Nephron (organoid): Measurements from ENCODE around the gene NFYC.
"Not testable (repeated sequence)": the region's sequence is repeated elsewhere in the genome, so short reads cannot be mapped to it uniquely, and the experiment has no call there.

ENCODE experiments used
- H3K27ac Mint-ChIP-seq, 3 experiments: 2 replicates each; pipeline ENCODE4 v1.8.0; 2020; ENCODE audit warnings: mixed read lengths in 3 of 3, mild to moderate bottlenecking in 2 of 3, moderate library complexity in 1 of 3
- H3K27me3 Mint-ChIP-seq: 2 replicates; pipeline ENCODE4 v1.8.0; 2021; ENCODE audit warnings: low read depth, mild to moderate bottlenecking, moderate library complexity, mixed read lengths
- H3K36me3 Mint-ChIP-seq: 2 replicates; pipeline ENCODE4 v1.8.0; 2020; ENCODE audit warnings: low read depth, mixed read lengths
- H3K4me1 Mint-ChIP-seq: 2 replicates; pipeline ENCODE4 v1.8.0; 2020; ENCODE audit warnings: mixed read lengths
- H3K4me3 Mint-ChIP-seq, 3 experiments: 2 replicates each; pipeline ENCODE4 v1.8.0; 2020; ENCODE audit warnings: mild to moderate bottlenecking in 3 of 3, mixed read lengths in 3 of 3, moderate library complexity in 2 of 3
- H3K9me3 Mint-ChIP-seq: 2 replicates; pipeline ENCODE4 v1.8.0; 2020; ENCODE audit warnings: mixed read lengths
- CTCF ChIP-seq, 3 experiments: fragments of 200-600 bp; sonication (generic); IDR thresholded peaks; one replicate each; pipeline ENCODE4 v1.5.0; 2021; ENCODE audit warnings: antibody characterized with exemption in 3 of 3; ENCODE audit not compliant: unreplicated experiment in 3 of 3

NFYC gene

GRCh38 chr1:40697436-40697835 is 5.9 kb downstream of the NFYC start:
- H3K4me1 Mint-ChIP-seq: peaks cover 25% of the 10 kb centered on the region
- no peaks in the 10 kb centered on the region for H3K9me3 Mint-ChIP-seq
- H3K27ac Mint-ChIP-seq: no peak overlapping the region
- H3K27me3 Mint-ChIP-seq: no peaks in the 10 kb centered on the region
- H3K36me3 Mint-ChIP-seq: no peaks in the 10 kb centered on the region
- H3K4me3 Mint-ChIP-seq: no peak overlapping the region
- TF ChIP-seq CTCF (IDR thresholded peaks at IDR 0.05; ENCODE audit: unreplicated experiment in 3 of 3): no peak

- peaks cover 21% of the 10 kb centered on the region for H3K4me1 Mint-ChIP-seq
- no peak overlapping the region for H3K4me3 Mint-ChIP-seq
- H3K27ac Mint-ChIP-seq: no peak overlapping the region
- H3K27me3 Mint-ChIP-seq: no peaks in the 10 kb centered on the region
- no peaks in the 10 kb centered on the region for H3K36me3 Mint-ChIP-seq
- TF ChIP-seq CTCF (IDR thresholded peaks at IDR 0.05; ENCODE audit: unreplicated experiment in 3 of 3): no peak
- H3K9me3 Mint-ChIP-seq: no peaks in the 10 kb centered on the region
Observed at GRCh38 chr1:40699787-40700186, 8.3 kb downstream of the NFYC start.

GRCh38 chr1:40701684-40702083 is 10.2 kb downstream of the NFYC start:
- H3K9me3 Mint-ChIP-seq: no peaks in the 10 kb centered on the region
- no peak for TF ChIP-seq CTCF (IDR thresholded peaks at IDR 0.05; ENCODE audit: unreplicated experiment in 3 of 3)
- H3K4me3 Mint-ChIP-seq: no peak overlapping the region
- no peaks in the 10 kb centered on the region for H3K36me3 Mint-ChIP-seq
- H3K27ac Mint-ChIP-seq: peak overlapping the region in 2 of 3 experiments; percentile 9 to 23
- H3K4me1 Mint-ChIP-seq: peaks cover 18% of the 10 kb centered on the region
- no peaks in the 10 kb centered on the region for H3K27me3 Mint-ChIP-seq

GRCh38 chr1:40702810-40703209 is 11.3 kb downstream of the NFYC start:
- not testable (repeated sequence) for H3K36me3 Mint-ChIP-seq, H3K4me3 Mint-ChIP-seq, H3K27me3 Mint-ChIP-seq, H3K9me3 Mint-ChIP-seq, H3K27ac Mint-ChIP-seq
- peaks cover 12% of the 10 kb centered on the region for H3K4me1 Mint-ChIP-seq

- no peaks in the 10 kb centered on the region for H3K36me3 Mint-ChIP-seq
- H3K27me3 Mint-ChIP-seq: no peaks in the 10 kb centered on the region
- no peak overlapping the region for H3K4me3 Mint-ChIP-seq
- H3K27ac Mint-ChIP-seq: peak overlapping the region in 1 of 3 experiments; percentile 19
- H3K4me1 Mint-ChIP-seq: peaks cover 12% of the 10 kb centered on the region
- TF ChIP-seq CTCF (IDR thresholded peaks at IDR 0.05; ENCODE audit: unreplicated experiment in 3 of 3): no peak
- H3K9me3 Mint-ChIP-seq: no peaks in the 10 kb centered on the region
Observed at GRCh38 chr1:40703316-40703715, 11.8 kb downstream of the NFYC start.

GRCh38 chr1:40704817-40705733 is 13.6 kb downstream of the NFYC start:
- Mint-ChIP-seq H3K27me3 (no peaks in the 10 kb centered on the region), H3K9me3 (no peaks in the 10 kb centered on the region), H3K4me1 (peaks cover 23% of the 10 kb centered on the region), H3K36me3 (no peaks in the 10 kb centered on the region), H3K27ac (peak overlapping the region in 2 of 3 experiments; percentile 19 to 72), H3K4me3 (no peak overlapping the region)
- no peak for TF ChIP-seq CTCF (IDR thresholded peaks at IDR 0.05; ENCODE audit: unreplicated experiment in 3 of 3)
